ENCODE measurements around the gene IFT122. TPM values are rescaled to one million over a fixed set of nuclear protein-coding genes. Genes with fewer than 3 reads are reported as not detected.

Gene IFT122
- total and polyA plus RNA-seq, 2 of the 4 experiments (the other 2 are of a cell fraction): 16.8 to 28.0 TPM

GRCh38 chr3:129453732-129454131, 13.7 kb downstream of the IFT122 start:
- H3K27ac ChIP-seq (ENCODE audit: insufficient read depth, low read length): no peak overlapping the region
- H3K79me1 ChIP-seq (ENCODE audit: low read depth in 1 of 2, low read length in 2 of 2): peaks cover 0 to 7% of the 10 kb centered on the region in 2 experiments; a peak in 1 of 4 replicates
- H3K18ac ChIP-seq (ENCODE audit: low read depth, low read length): no peak overlapping the region
- no CpG with 5 or more reads among the region's 1 CpG for WGBS, 2 experiments (ENCODE audit: extremely low coverage in 2 of 2, insufficient read length in 1 of 2)
- no peak overlapping the region for H2BK120ac ChIP-seq (ENCODE audit: low read depth, low read length)
- peak; percentile 75 for DNase-seq
- TF ChIP-seq, protein P1, sequence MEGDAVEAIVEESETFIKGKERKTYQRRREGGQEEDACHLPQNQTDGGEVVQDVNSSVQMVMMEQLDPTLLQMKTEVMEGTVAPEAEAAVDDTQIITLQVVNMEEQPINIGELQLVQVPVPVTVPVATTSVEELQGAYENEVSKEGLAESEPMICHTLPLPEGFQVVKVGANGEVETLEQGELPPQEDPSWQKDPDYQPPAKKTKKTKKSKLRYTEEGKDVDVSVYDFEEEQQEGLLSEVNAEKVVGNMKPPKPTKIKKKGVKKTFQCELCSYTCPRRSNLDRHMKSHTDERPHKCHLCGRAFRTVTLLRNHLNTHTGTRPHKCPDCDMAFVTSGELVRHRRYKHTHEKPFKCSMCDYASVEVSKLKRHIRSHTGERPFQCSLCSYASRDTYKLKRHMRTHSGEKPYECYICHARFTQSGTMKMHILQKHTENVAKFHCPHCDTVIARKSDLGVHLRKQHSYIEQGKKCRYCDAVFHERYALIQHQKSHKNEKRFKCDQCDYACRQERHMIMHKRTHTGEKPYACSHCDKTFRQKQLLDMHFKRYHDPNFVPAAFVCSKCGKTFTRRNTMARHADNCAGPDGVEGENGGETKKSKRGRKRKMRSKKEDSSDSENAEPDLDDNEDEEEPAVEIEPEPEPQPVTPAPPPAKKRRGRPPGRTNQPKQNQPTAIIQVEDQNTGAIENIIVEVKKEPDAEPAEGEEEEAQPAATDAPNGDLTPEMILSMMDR (conservative IDR thresholded peaks at IDR 0.05; ENCODE audit: low read depth, low read length): no peak
- TF ChIP-seq CEBPB (IDR thresholded peaks at IDR 0.05; ENCODE audit: low read depth, low read length): peak; percentile 53; the same call in 1 of the 2 replicates
- peak; percentile 39; the same call in 1 of the 2 replicates for TF ChIP-seq FOS (IDR thresholded peaks at IDR 0.05; ENCODE audit: low read depth, low read length)
- no peak overlapping the region for H2BK20ac ChIP-seq (ENCODE audit: low read depth, low read length)
- H3K4me3 ChIP-seq (ENCODE audit: insufficient read depth, low read depth, low read length): no peak overlapping the region
- H3K36me3 ChIP-seq (ENCODE audit: control insufficient read depth, insufficient read depth, low read length): peaks cover 6% of the 10 kb centered on the region
- no peak overlapping the region for H2AK9ac ChIP-seq (replicated peaks; ENCODE audit: low read depth, low read length, poor library complexity)
- H3K9me1 ChIP-seq (ENCODE audit: insufficient read depth, low read length): peaks cover 8% of the 10 kb centered on the region
- no peaks in the 10 kb centered on the region; the same call in 1 of the 2 replicates for H3K4me1 ChIP-seq (ENCODE audit: control insufficient read depth, insufficient read depth, low read length)
- H3K14ac ChIP-seq (replicated peaks; ENCODE audit: low read depth, low read length): no peak overlapping the region
- in situ Hi-C loops (cut with MboI; ENCODE audit: low sequenced_read_pairs) (no loop called here), dilution Hi-C loops (cut with HindIII; ENCODE audit: low sequenced_read_pairs, unreplicated experiment) (no loop called here), intact Hi-C loops (cut with micrococcal nuclease) (loop anchor here (5.0 kb wide), 1 partner anchor 84 kb away; no protein-coding TSS in a partner anchor)
- H2AFZ ChIP-seq (replicated peaks; ENCODE audit: low read length, poor library complexity): no peak overlapping the region
- BruUV-seq (replicated peaks): no TSS peak
- H3K23ac ChIP-seq (ENCODE audit: low read depth, low read length): no peak overlapping the region
- no peak overlapping the region for H2BK5ac ChIP-seq (ENCODE audit: low read depth, low read length, poor library complexity, severe bottlenecking)
- no peak overlapping the region for H3K9ac ChIP-seq (ENCODE audit: low read depth, low read length)
- POLR2A ChIA-PET (ENCODE audit: unreplicated experiment): no interaction called here
- CTCF ChIA-PET: no interaction called here
- peak; percentile 72 for ATAC-seq (ENCODE audit: low read depth)
- no peak overlapping the region for H2AK5ac ChIP-seq (ENCODE audit: low read depth, low read length)
- no peaks in the 10 kb centered on the region for H3K9me3 ChIP-seq (ENCODE audit: control insufficient read depth, insufficient read depth, low read length)
- no peak overlapping the region for H4K8ac ChIP-seq (ENCODE audit: low read depth in 2 of 2, low read length in 2 of 2)
- no peak overlapping the region for H4K91ac ChIP-seq (ENCODE audit: insufficient read depth, low read depth, low read length)
- no peak overlapping the region for H3K4ac ChIP-seq (ENCODE audit: low read depth, low read length)
- H4K5ac ChIP-seq (ENCODE audit: low read depth, low read length): no peak overlapping the region
- H3K4me2 ChIP-seq (ENCODE audit: low read depth, low read length): no peak overlapping the region
- H3K56ac ChIP-seq (ENCODE audit: extremely low read depth, insufficient read depth, low read length): no peak overlapping the region
- no peaks in the 10 kb centered on the region for H3K27me3 ChIP-seq (ENCODE audit: control insufficient read depth, insufficient read depth, low read length)
- no peaks in the 10 kb centered on the region for H4K20me1 ChIP-seq (ENCODE audit: insufficient read depth, low read length)
- H2BK15ac ChIP-seq (ENCODE audit: low read depth, low read length): no peak overlapping the region

Data from IMR-90 (cell line).